ENCODE results near the gene ALAS1. TPM values are rescaled to one million over a fixed set of nuclear protein-coding genes. Genes with fewer than 3 reads are reported as not detected.
A peak's percentile ranks its signal among the peaks of the same experiment; 100 is the strongest.

The ALAS1 gene
- total and polyA plus RNA-seq, 2 donors (not counting 1 experiment from before 2014, with no cell fraction given) = 26.1 to 30.2 TPM

DNA sequence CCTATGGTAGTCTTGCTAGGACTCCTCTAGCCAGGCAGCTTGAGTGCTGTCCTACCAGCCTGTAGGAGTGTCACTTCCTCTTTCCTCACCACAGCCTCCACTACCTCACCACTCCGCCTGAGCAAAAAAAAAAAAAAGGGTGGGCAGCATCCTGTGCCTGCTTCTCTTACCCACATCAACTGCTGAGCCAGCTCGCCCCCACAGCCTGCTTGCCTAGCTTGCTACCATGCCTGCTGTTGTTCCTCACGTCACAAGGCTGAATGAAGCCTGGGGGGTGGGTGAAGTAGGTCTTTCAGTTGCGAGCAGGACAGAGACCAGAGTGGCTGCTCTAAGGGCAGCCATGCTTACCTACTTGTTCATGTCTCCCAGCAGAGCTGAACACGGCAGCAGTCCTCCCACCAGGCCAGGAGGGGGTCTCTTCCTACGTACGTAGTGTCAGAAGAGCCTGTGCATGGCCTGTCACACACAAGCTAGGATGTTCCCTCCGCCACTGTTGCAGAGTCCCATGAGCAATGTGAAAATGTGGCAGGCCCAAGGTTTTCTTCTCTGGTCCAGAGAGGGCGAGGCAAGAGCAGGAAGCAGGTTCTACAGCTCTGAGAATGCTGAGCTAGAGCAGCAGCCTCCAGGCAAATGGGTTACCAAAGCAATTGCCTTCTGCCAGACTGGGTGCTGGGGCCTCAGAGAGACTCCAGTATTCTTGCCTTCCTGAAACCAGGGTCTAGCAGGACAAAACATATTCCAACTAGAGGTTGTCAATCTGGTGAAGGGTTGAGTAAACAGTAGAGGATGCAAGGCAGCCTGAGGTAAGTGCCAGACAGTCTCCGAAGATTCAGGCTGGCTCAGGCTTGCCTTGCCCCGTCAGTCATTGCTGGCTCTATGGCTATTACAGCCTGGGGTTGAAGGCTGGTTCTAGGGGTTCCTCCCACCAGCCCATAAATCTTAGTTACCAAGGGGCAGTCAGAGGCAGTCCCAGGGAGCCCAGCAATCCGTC is 55.6 kb downstream of the ALAS1 start:
- peaks cover 32% of the 10 kb centered on the region for H3K79me2 ChIP-seq (ENCODE audit: control insufficient read depth, insufficient read depth, low read length)
- DNase-seq (peak; percentile 92), ATAC-seq (ENCODE audit: low read depth) (peak; percentile 96)
- peak overlapping the region; percentile 72 to 89 for H3K27ac ChIP-seq (ENCODE audit: low read length in 2 of 2)
- no peaks in the 10 kb centered on the region for H3K9me3 Mint-ChIP-seq (ENCODE audit: insufficient read depth)
- H2AFZ ChIP-seq (ENCODE audit: insufficient read depth, low read depth, low read length, poor library complexity, severe bottlenecking) = peak overlapping the region; percentile 54
- intact Hi-C loops (cut with micrococcal nuclease) = loop anchor here (1.0 to 2.0 kb wide), 5 partner anchors 8 to 34 kb away; partner anchors contain the start of genes GLYCTK, PPM1M, TLR9 and TWF2
- peaks cover 13 to 68% of the 10 kb centered on the region in 2 experiments for H3K36me3 ChIP-seq (replicated peaks in 1 of 2; ENCODE audit: control extremely low read depth in 1 of 2, control insufficient read depth in 1 of 2, extremely low read depth in 1 of 2, insufficient read depth in 2 of 2, low read length in 1 of 2)
- peak overlapping the region in 2 of 5 experiments; percentile 25 to 35 for H3K4me3 ChIP-seq (ENCODE audit: control extremely low read depth in 1 of 5, extremely low read depth in 1 of 5, insufficient read depth in 1 of 5, low read depth in 2 of 5, low read length in 4 of 5)
- H3K4me2 ChIP-seq (replicated peaks; ENCODE audit: low read depth, low read length, poor library complexity, severe bottlenecking) = peak overlapping the region; percentile 71
- POLR2A ChIA-PET = interaction anchor here (0.6 to 2.9 kb wide), 15 partner anchors 9 to 754 kb away, joined by 3 to 25 read pairs (median 4); partner anchors contain the start of genes DCAF1, GLYCTK, TLR9 and TWF2
- peak overlapping the region; percentile 78 for H3K4me3 Mint-ChIP-seq
- peak overlapping the region; percentile 94 for H3K27ac Mint-ChIP-seq
- no peaks in the 10 kb centered on the region for H3K9me3 ChIP-seq (ENCODE audit: control extremely low read depth in 1 of 3, control insufficient read depth in 2 of 3, insufficient read depth in 1 of 3, low read length in 2 of 3)
- H4K20me1 ChIP-seq (ENCODE audit: control insufficient read depth, insufficient read depth, low read length, poor library complexity, severe bottlenecking) = peaks cover 26% of the 10 kb centered on the region
- 33% methylated on average over 11 of the region's 12 CpGs for WGBS (ENCODE audit: insufficient coverage)
- peaks cover 39% of the 10 kb centered on the region for H3K4me1 Mint-ChIP-seq
- no peaks in the 10 kb centered on the region for H3K27me3 ChIP-seq (replicated peaks in 1 of 4; ENCODE audit: control extremely low read depth in 1 of 4, control insufficient read depth in 3 of 4, insufficient read depth in 4 of 4, low read length in 3 of 4)
- peak overlapping the region; percentile 27 for H3K9ac ChIP-seq (ENCODE audit: low read length)
- CTCF ChIA-PET = interaction anchor here (0.6 to 3.9 kb wide), 18 partner anchors 9 to 202 kb away, joined by 3 to 33 read pairs (median 6); partner anchors contain the start of genes NISCH, PPM1M, TLR9 and TWF2
- peaks cover 22 to 29% of the 10 kb centered on the region in 2 donors for H3K4me1 ChIP-seq (ENCODE audit: control insufficient read depth in 2 of 2, insufficient read depth in 2 of 2, low read length in 2 of 2)
- H3K27me3 Mint-ChIP-seq = no peaks in the 10 kb centered on the region
- TF ChIP-seq, protein P1, sequence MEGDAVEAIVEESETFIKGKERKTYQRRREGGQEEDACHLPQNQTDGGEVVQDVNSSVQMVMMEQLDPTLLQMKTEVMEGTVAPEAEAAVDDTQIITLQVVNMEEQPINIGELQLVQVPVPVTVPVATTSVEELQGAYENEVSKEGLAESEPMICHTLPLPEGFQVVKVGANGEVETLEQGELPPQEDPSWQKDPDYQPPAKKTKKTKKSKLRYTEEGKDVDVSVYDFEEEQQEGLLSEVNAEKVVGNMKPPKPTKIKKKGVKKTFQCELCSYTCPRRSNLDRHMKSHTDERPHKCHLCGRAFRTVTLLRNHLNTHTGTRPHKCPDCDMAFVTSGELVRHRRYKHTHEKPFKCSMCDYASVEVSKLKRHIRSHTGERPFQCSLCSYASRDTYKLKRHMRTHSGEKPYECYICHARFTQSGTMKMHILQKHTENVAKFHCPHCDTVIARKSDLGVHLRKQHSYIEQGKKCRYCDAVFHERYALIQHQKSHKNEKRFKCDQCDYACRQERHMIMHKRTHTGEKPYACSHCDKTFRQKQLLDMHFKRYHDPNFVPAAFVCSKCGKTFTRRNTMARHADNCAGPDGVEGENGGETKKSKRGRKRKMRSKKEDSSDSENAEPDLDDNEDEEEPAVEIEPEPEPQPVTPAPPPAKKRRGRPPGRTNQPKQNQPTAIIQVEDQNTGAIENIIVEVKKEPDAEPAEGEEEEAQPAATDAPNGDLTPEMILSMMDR (IDR thresholded peaks at IDR 0.05) = no peak
- TF ChIP-seq EZH2 (IDR thresholded peaks at IDR 0.05; ENCODE audit: borderline replicate concordance, insufficient read depth, low read depth, low read length, poor library complexity, severe bottlenecking) = no peak

All from B cell (primary cell).